ENCODE results near the gene TTYH1. TPM values are rescaled to one million over a fixed set of nuclear protein-coding genes. Genes with fewer than 3 reads are reported as not detected.
"Not testable (repeated sequence)": the region's sequence is repeated elsewhere in the genome, so short reads cannot be mapped to it uniquely, and the experiment has no call there.

Gene TTYH1
- total and polyA plus RNA-seq, 2 experiments from 2014 or later, result 1.1 TPM; not detected in 1

DNA sequence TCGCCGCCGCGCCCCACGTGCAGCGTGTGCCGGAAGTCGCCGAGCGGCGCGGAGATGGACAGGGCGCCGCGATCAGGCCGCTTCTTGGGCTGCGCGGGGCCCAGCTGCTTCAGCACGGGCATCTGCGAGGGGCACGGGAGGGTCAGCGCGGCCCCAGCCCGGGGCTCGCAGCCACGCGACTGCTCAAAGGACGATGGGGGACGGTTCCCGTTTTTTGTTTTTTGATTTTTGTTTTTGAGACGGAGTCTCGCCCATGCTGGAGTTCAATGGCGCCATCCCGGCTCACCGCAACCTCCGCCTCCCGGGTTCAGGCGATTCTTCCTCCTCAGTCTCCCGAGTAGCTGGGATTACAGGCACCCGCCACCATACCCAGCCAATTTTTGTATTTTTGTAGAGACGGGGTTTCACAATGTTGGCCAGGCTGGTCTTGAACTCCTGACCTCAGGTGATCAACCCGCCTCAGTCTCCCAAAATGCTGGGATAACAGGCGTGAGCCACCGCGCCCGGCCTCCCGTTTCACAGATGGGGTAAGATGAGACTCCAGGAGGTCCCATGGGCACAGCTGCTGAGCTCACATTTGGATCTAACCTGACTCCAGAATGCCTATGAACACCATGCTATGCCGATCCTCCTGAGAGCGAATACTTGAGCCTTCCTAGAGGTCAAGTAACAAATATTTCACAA is 50.3 kb downstream of the TTYH1 start:
- no peak for DNase-seq (ENCODE audit: low read depth in 1 of 2, low spot score in 1 of 2)
- Histone ChIP-seq H3K4me3 (no peak overlapping the region), H3K27ac (no peak overlapping the region), H3K27me3 (peaks cover 9% of the 10 kb centered on the region), H3K36me3 (peaks cover 7% of the 10 kb centered on the region), H3K9me3 (ENCODE audit: low read depth) (no peaks in the 10 kb centered on the region), H3K4me1 (ENCODE audit: low read depth) (no peaks in the 10 kb centered on the region)
- TF ChIP-seq, protein P1, sequence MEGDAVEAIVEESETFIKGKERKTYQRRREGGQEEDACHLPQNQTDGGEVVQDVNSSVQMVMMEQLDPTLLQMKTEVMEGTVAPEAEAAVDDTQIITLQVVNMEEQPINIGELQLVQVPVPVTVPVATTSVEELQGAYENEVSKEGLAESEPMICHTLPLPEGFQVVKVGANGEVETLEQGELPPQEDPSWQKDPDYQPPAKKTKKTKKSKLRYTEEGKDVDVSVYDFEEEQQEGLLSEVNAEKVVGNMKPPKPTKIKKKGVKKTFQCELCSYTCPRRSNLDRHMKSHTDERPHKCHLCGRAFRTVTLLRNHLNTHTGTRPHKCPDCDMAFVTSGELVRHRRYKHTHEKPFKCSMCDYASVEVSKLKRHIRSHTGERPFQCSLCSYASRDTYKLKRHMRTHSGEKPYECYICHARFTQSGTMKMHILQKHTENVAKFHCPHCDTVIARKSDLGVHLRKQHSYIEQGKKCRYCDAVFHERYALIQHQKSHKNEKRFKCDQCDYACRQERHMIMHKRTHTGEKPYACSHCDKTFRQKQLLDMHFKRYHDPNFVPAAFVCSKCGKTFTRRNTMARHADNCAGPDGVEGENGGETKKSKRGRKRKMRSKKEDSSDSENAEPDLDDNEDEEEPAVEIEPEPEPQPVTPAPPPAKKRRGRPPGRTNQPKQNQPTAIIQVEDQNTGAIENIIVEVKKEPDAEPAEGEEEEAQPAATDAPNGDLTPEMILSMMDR (IDR thresholded peaks at IDR 0.05; ENCODE audit: low read depth, low read length), result no peak

DNA sequence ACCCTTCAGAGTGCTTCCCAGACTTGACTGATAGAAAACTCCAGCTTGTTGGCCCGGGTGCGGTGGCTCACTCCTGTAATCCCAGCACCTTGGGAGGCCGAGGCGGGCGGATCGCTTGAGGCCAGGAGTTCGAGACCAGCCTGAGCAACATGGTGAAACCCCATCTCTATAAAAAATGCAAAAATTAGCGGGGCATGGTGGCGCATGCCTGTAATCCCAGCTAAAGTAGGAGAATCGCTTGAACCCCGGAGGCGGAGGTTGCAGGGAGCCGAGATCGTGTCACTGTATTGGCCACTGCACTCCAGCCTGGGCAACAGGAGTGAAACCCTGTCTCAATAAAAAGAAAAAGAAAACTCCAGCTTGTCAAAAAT is 50.8 kb downstream of the TTYH1 start:
- H3K9me3 ChIP-seq (ENCODE audit: low read depth); H3K4me3 ChIP-seq; H3K27ac ChIP-seq; H3K36me3 ChIP-seq; DNase-seq (ENCODE audit: low read depth in 1 of 2, low spot score in 1 of 2); H3K4me1 ChIP-seq (ENCODE audit: low read depth): not testable (repeated sequence)
- peaks cover 14% of the 10 kb centered on the region for H3K27me3 ChIP-seq

DNA sequence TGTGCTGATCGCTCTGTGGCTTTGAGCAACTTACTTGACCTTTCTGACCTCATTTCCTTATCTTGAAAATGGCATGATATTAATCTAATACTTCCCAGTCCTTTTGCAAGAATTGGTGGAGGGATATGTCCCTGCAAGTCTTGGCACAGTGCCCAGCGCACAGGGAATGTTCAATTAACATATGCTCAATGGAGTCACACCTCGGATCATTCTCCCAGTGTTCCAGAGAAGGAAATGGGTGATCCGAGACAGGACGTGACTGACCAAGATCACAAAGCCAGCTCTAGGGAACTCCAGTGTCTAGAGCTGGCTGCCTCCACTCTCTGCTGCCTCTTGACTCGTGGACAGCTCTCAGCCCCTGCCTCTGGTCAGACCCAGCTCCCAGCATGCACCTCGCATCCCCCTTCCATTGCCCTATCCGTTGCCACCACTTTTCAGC is 54.3 kb downstream of the TTYH1 start:
- Histone ChIP-seq H3K27me3 (peaks cover 20% of the 10 kb centered on the region), H3K9me3 (ENCODE audit: low read depth) (no peaks in the 10 kb centered on the region), H3K36me3 (no peaks in the 10 kb centered on the region), H3K27ac (no peak overlapping the region), H3K4me3 (no peak overlapping the region), H3K4me1 (ENCODE audit: low read depth) (no peaks in the 10 kb centered on the region)
- TF ChIP-seq, protein P1 (IDR thresholded peaks at IDR 0.05; ENCODE audit: low read depth, low read length), result no peak
- DNase-seq (ENCODE audit: low read depth in 1 of 2, low spot score in 1 of 2), result no peak

DNA sequence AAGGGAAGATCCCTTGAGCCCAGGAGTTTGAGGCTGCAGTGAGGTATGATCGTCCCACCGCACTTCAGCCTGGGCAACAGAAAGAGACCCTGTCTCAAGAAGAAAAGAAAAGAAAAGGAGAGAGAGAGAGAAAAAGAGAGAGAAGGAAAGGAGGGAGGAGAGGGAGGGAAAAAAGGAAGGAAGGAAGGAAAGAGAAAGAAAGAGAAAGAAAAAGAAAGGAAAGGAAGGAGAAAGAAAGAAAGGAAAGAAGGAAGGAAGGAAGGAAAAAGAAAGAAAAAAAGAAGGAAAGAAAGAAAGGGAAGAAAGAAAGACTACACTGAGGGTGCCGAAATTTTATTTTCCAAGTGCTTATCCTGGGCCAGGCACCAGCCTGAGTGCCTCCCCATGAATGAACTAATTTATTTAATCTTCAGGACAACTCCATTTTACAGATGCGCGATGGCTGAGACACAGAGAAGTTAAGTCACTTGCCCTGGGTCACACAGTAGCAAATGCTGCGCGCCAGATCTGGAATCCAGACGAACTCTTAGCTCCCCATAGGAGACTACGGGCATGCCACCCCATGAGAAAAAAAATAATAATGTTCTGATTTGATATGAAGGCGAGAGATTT is 55.1 kb downstream of the TTYH1 start:
- DNase-seq (ENCODE audit: low read depth in 1 of 2, low spot score in 1 of 2), result no peak

DNA sequence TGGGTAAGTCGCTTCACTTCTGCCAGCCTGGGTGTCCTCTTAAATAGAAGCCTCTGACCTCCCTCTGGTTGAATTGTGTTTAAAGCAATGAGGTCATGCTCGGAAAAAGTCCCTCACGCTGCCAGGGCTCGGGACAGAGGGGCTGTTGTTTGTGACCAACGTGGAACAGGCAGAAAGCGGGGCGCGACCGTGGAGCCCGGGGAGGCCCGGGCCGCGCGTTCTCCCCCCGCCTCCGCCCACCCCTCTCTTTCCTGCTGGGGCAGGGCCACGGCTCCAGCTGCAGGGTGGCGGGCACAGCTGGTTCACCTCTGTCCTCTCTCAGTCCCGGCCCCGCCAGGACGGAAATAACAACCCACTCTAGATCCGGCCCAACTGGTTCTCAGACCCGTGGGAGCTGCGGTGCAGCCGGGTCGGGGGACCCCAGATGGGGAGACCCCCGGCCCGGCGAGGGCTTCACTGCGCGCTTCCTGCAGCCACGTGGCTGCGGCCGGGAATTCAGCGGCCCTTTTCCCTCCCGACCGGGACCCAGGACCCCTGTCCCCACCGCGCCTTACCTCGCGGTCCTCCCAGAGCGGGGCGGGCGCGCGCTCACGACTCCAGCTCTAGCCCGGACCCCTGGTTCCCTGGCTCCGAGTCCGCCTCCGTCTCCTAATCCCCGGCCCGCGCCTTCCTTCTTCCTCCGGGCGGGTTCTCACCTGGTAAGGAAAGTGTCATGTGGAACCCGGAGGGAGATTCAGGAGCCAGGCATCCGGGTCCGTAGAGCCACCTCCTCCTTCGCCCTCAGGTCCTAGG is 55.9 kb downstream of the TTYH1 start:
- H3K4me1 ChIP-seq (ENCODE audit: low read depth), result no peaks in the 10 kb centered on the region
- TF ChIP-seq, protein P1 (IDR thresholded peaks at IDR 0.05; ENCODE audit: low read depth, low read length), result no peak
- no peaks in the 10 kb centered on the region for H3K36me3 ChIP-seq
- peaks cover 20% of the 10 kb centered on the region for H3K27me3 ChIP-seq
- DNase-seq (ENCODE audit: low read depth in 1 of 2, low spot score in 1 of 2), result no peak
- H3K4me3 ChIP-seq, result peak overlapping the region; percentile 12
- no peaks in the 10 kb centered on the region for H3K9me3 ChIP-seq (ENCODE audit: low read depth)
- H3K27ac ChIP-seq, result no peak overlapping the region

More for the DNA sequence above, 55.1 kb downstream of the TTYH1 start:
- peaks cover 20% of the 10 kb centered on the region for H3K27me3 ChIP-seq
- no peak overlapping the region for H3K27ac ChIP-seq
- H3K4me3 ChIP-seq, result no peak overlapping the region
- H3K36me3 ChIP-seq, result no peaks in the 10 kb centered on the region
- H3K9me3 ChIP-seq (ENCODE audit: low read depth), result no peaks in the 10 kb centered on the region
- no peaks in the 10 kb centered on the region for H3K4me1 ChIP-seq (ENCODE audit: low read depth)
- TF ChIP-seq, protein P1 (IDR thresholded peaks at IDR 0.05; ENCODE audit: low read depth, low read length), result no peak
